ENCODE results near the gene SDF4.

Gene SDF4

GRCh38 chr1:1246577-1247340 is 15.0 kb upstream of the SDF4 start, which contains the start of gene C1QTNF12:
Gene C1QTNF12, minus strand, starts transcription at chr1:1246722. Its CDS starts 32 bp downstream, at chr1:1246690.
- H3K4me3 ChIP-seq (ENCODE audit: control insufficient read depth, low read depth, low read length): no peak within 1 kb of the TSS
- TF ChIP-seq CTCF (conservative IDR thresholded peaks at IDR 0.05; ENCODE audit: control insufficient read depth, insufficient read depth, low read depth, low read length): no peak

GRCh38 chr1:1245817-1246576 is 14.2 kb upstream of the SDF4 start:
- no peak overlapping the region for H3K4me3 ChIP-seq (ENCODE audit: control insufficient read depth, low read depth, low read length)
- no peak for TF ChIP-seq CTCF (conservative IDR thresholded peaks at IDR 0.05; ENCODE audit: control insufficient read depth, insufficient read depth, low read depth, low read length)
- DNase-seq (ENCODE audit: low read depth): no peak

More at GRCh38 chr1:1246577-1247340, 15.0 kb upstream of the SDF4 start, which contains the start of gene C1QTNF12:
- no peak for DNase-seq (ENCODE audit: low read depth)

- no peak overlapping the region for H3K4me3 ChIP-seq (ENCODE audit: control insufficient read depth, low read depth, low read length)
- no peak for DNase-seq (ENCODE audit: low read depth)
- no peak for TF ChIP-seq CTCF (conservative IDR thresholded peaks at IDR 0.05; ENCODE audit: control insufficient read depth, insufficient read depth, low read depth, low read length)
These were observed 13.5 kb upstream of the SDF4 start for GRCh38 chr1:1245178-1245816.

GRCh38 chr1:1244192-1244811 is 12.5 kb upstream of the SDF4 start:
- TF ChIP-seq CTCF (conservative IDR thresholded peaks at IDR 0.05; ENCODE audit: control insufficient read depth, insufficient read depth, low read depth, low read length): no peak
- DNase-seq (ENCODE audit: low read depth): no peak
- no peak overlapping the region for H3K4me3 ChIP-seq (ENCODE audit: control insufficient read depth, low read depth, low read length)

GRCh38 chr1:1243807-1244191 is 12.0 kb upstream of the SDF4 start:
- no peak overlapping the region for H3K4me3 ChIP-seq (ENCODE audit: control insufficient read depth, low read depth, low read length)
- TF ChIP-seq CTCF (conservative IDR thresholded peaks at IDR 0.05; ENCODE audit: control insufficient read depth, insufficient read depth, low read depth, low read length): no peak
- DNase-seq (ENCODE audit: low read depth): no peak

- no peak for DNase-seq (ENCODE audit: low read depth)
- TF ChIP-seq CTCF (conservative IDR thresholded peaks at IDR 0.05; ENCODE audit: control insufficient read depth, insufficient read depth, low read depth, low read length): no peak
These were observed 11.5 kb upstream of the SDF4 start for GRCh38 chr1:1243266-1243660.

More at GRCh38 chr1:1243266-1243660, 11.5 kb upstream of the SDF4 start:
- H3K4me3 ChIP-seq (ENCODE audit: control insufficient read depth, low read depth, low read length): no peak overlapping the region
